HepG2 (cell line): ENCODE results near the gene IHH. TPM values are rescaled to one million over a fixed set of nuclear protein-coding genes. Genes with fewer than 3 reads are reported as not detected.
A peak's percentile ranks its signal among the peaks of the same experiment; 100 is the strongest.

Source experiments
- ATAC-seq: fragments of 200-7000 bp; cut with Tn5 transposase; 3 replicates; pipeline ENCODE4 v1.9.1; 2020; ENCODE audit warnings: mild to moderate bottlenecking, moderate library complexity
- BruUV-seq: library from RNA; stranded (reverse); fragments of 400-500 nt; replicated peaks from 2 replicates; lab custom pipeline; 2021; lab: Mats Ljungman, UMichigan
- CTCF ChIA-PET: fragments of 300-600 bp; formaldehyde crosslinking; extraction: SDS; loops from one replicate; lab custom pipeline; 2021; ENCODE audit warnings: low total read pairs, inconsistent platforms, low intra/inter-chr PET ratio; lab: Yijun Ruan, JAX
- POLR2A ChIA-PET: fragments of 350-600 bp; sonication (Branson Sonifier 250); formaldehyde crosslinking; loops from one replicate; lab custom pipeline; 2020; ENCODE audit warnings: antibody characterized with exemption, inconsistent platforms; lab: Yijun Ruan, JAX
- DNase-seq: peaks from one replicate; pipeline ENCODE4 v3.0.0-alpha.2; 2015; ENCODE audit warnings: low spot score
- FAIRE-seq: peaks from 3 replicates; lab custom pipeline; 2011; peaks lifted over from hg19 to GRCh38; lab: Jason Lieb, UNC
- H2AFZ ChIP-seq: one replicate; pipeline ENCODE4 v1.6.1; 2011; ENCODE audit warnings: low read length, inconsistent platforms
- H3K27ac ChIP-seq: fragments of 300-600 bp; 3 replicates; pipeline ENCODE4 v1.8.0; 2011; ENCODE audit warnings: mixed run types, mild to moderate bottlenecking, mixed read lengths, low read length, inconsistent platforms; ENCODE audit not compliant: insufficient read depth; ENCODE audit errors: extremely low read length
- H3K27me3 ChIP-seq, 2 experiments: fragments of 200-600 bp in 1 of 2; 2 replicates in 1 of 2; 3 replicates in 1 of 2; pipeline versions ENCODE4 v1.6.0 to v1.8.0; 2011; ENCODE audit warnings: low read length in 2 of 2, mild to moderate bottlenecking in 2 of 2, moderate library complexity in 2 of 2, inconsistent platforms in 1 of 2; ENCODE audit not compliant: insufficient read depth in 2 of 2, control insufficient read depth in 1 of 2
- H3K36me3 ChIP-seq, 2 experiments: fragments of 200-600 bp in 1 of 2; replicated peaks in 1 of 2; 2 replicates in 1 of 2; 3 replicates in 1 of 2; pipeline versions ENCODE4 v1.5.1 to v1.8.0; 2011; ENCODE audit warnings: low read length in 2 of 2, inconsistent platforms in 1 of 2; ENCODE audit not compliant: insufficient read depth in 2 of 2, control insufficient read depth in 1 of 2
- H3K4me1 ChIP-seq: 2 replicates; pipeline ENCODE4 v1.5.1; 2012; ENCODE audit warnings: low read length, inconsistent platforms; ENCODE audit not compliant: insufficient read depth
- H3K4me2 ChIP-seq: 2 replicates; pipeline ENCODE4 v1.6.0; 2011; ENCODE audit warnings: low read depth, low read length, inconsistent platforms
- H3K4me3 ChIP-seq, 3 experiments: fragments of 200-600 bp in 1 of 3; sonication (generic), shearing (Covaris generic) in 1 of 3; replicated peaks in 1 of 3; 2 replicates each; pipeline ENCODE4 v1.5.1; 2011 to 2016; ENCODE audit warnings: low read length in 3 of 3, inconsistent platforms in 2 of 3, low read depth in 2 of 3, mild to moderate bottlenecking in 2 of 3, control low read depth in 1 of 3, mixed read lengths in 1 of 3; ENCODE audit not compliant: insufficient read depth in 1 of 3
- H3K79me2 ChIP-seq: one replicate; pipeline ENCODE4 v1.6.1; 2011; ENCODE audit warnings: low read length, inconsistent platforms; ENCODE audit not compliant: insufficient read depth
- H3K9ac ChIP-seq: 2 replicates; pipeline ENCODE4 v1.6.0; 2011; ENCODE audit warnings: mild to moderate bottlenecking, low read depth, low read length, inconsistent platforms; ENCODE audit not compliant: insufficient read depth
- H3K9me3 ChIP-seq: 2 replicates; pipeline ENCODE4 v1.5.1; 2012; ENCODE audit warnings: mild to moderate bottlenecking, low read length
- H4K20me1 ChIP-seq: 2 replicates; pipeline ENCODE4 v1.6.0; 2011; ENCODE audit warnings: inconsistent platforms, mild to moderate bottlenecking, low read length, moderate library complexity; ENCODE audit not compliant: insufficient read depth
- AGO1 ChIP-seq: fragments of 200-400 bp; formaldehyde crosslinking; IDR thresholded peaks from 2 replicates; pipeline ENCODE4 v1.6.1; 2017; ENCODE audit warnings: mild to moderate bottlenecking, low read depth, low read length, moderate library complexity; ENCODE audit not compliant: poor library complexity, severe bottlenecking
- HNRNPH1 ChIP-seq: fragments of 200-400 bp; formaldehyde crosslinking; optimal IDR thresholded peaks from 2 replicates; pipeline ENCODE3; 2017; ENCODE audit warnings: mild to moderate bottlenecking, low read depth, low read length
- MEIS1 ChIP-seq: sonication (generic); formaldehyde crosslinking; IDR thresholded peaks from 2 replicates; pipeline ENCODE4 v1.9.0; 2021; ENCODE audit warnings: mild to moderate bottlenecking, missing genetic modification reagents, moderate library complexity, borderline replicate concordance
- NBN ChIP-seq: fragments of 450-650 bp; conservative IDR thresholded peaks from 2 replicates; pipeline ENCODE4 v1.6.1; 2017
- NFRKB ChIP-seq: fragments of 450-650 bp; IDR thresholded peaks from 2 replicates; pipeline ENCODE4 v1.6.1; 2017
- NR2F6 ChIP-seq, 2 experiments: IDR thresholded peaks; 2 replicates each; pipeline ENCODE4 v1.6.1; 2016; ENCODE audit warnings: antibody characterized with exemption in 1 of 2, mild to moderate bottlenecking in 1 of 2
- SIX1 ChIP-seq: sonication (generic); formaldehyde crosslinking; IDR thresholded peaks from 2 replicates; pipeline ENCODE4 v1.4.0; 2020; ENCODE audit warnings: missing genetic modification reagents, borderline replicate concordance
- SPEN ChIP-seq: sonication (generic); formaldehyde crosslinking; IDR thresholded peaks from 2 replicates; pipeline ENCODE4 v1.5.1; 2020; ENCODE audit warnings: low read depth, mild to moderate bottlenecking, missing genetic modification reagents
- ZNF180 ChIP-seq: sonication (generic); formaldehyde crosslinking; IDR thresholded peaks from 2 replicates; pipeline ENCODE4 v1.4.0; 2020; ENCODE audit warnings: low read depth, missing genetic modification reagents, borderline replicate concordance
- ZNF34 ChIP-seq: sonication (generic); formaldehyde crosslinking; IDR thresholded peaks from 2 replicates; pipeline ENCODE4 v1.4.0; 2020; ENCODE audit warnings: mild to moderate bottlenecking, missing genetic modification reagents, borderline replicate concordance
- ZNF572 ChIP-seq: sonication (generic); formaldehyde crosslinking; IDR thresholded peaks from 2 replicates; pipeline ENCODE4 v1.5.1; 2020; ENCODE audit warnings: mild to moderate bottlenecking, missing genetic modification reagents
- ZNF619 ChIP-seq: sonication (generic); formaldehyde crosslinking; IDR thresholded peaks from 2 replicates; pipeline ENCODE4 v1.4.0; 2020; ENCODE audit warnings: mild to moderate bottlenecking, missing genetic modification reagents
- ZNF652 ChIP-seq: IDR thresholded peaks from 2 replicates; pipeline ENCODE4 v1.6.1; 2016; ENCODE audit warnings: low read depth, borderline replicate concordance
- ZSCAN21 ChIP-seq: sonication (generic); formaldehyde crosslinking; IDR thresholded peaks from 2 replicates; pipeline ENCODE4 v1.8.0; 2022; ENCODE audit warnings: mild to moderate bottlenecking, missing genetic modification reagents, moderate library complexity, borderline replicate concordance
- WGBS: methylation state at CpG from one replicate; pipeline ENCODE4 v1.1.6; 2017; ENCODE audit warnings: low lambda C conversion rate; 5-methylcytosine and 5-hydroxymethylcytosine counted together
- in situ Hi-C: cut with HindIII; loops from 2 replicates; pipeline ENCODE4 v1.10.0; 2017; ENCODE audit warnings: low pct_unique_long_range_greater_than_20kb; ENCODE audit not compliant: extremely low pct_ligation_motif_present
- intact Hi-C: fragments of 100-400 bp; cut with micrococcal nuclease; formaldehyde crosslinking; loops from one replicate; pipeline ENCODE4 v1.10.0; 2022; ENCODE audit not compliant: unreplicated experiment
- polyA plus RNA-seq, 8 experiments: library from polyadenylated mRNA; depleted of rRNA in 3 of 8; stranded (reverse) in 7 of 8; unstranded in 1 of 8; fragments of >200 nt; fragmentation: Illumina TruSeq in 4 of 8; extraction: Trizol in 4 of 8; gene quantifications; 2 replicates each; pipeline versions ENCODE4 v1.2.1 to v1.2.3, GENCODE V29; 2011 to 2016; ENCODE audit warnings: low read depth in 4 of 8, missing spikeins in 1 of 8, mixed read lengths in 1 of 8; ENCODE audit not compliant: insufficient read depth in 1 of 8
- total RNA-seq, 5 experiments: library from RNA; depleted of rRNA; stranded (reverse); fragments of >200 nt; fragmentation: Illumina TruSeq; extraction: Trizol; gene quantifications; 2 replicates each; pipeline ENCODE4 v1.2.3, GENCODE V29; 2016; ENCODE audit warnings: low read depth in 1 of 5

Gene IHH
- total and polyA plus RNA-seq, 2 of the 13 experiments (the other 11 are each of a cell fraction or from before 2014, with no cell fraction given): 0.42 TPM; not detected in 1

GRCh38 chr2:219071131-219071816, 10.6 kb upstream of the IHH start (continued):
- TF ChIP-seq NR2F6 (IDR thresholded peaks at IDR 0.05) (peak; percentile 95), NR2F6 (CRISPR knock-in tag; IDR thresholded peaks at IDR 0.05) (peak; percentile 87), NBN (no peak), ZNF652 (peak; percentile 20; the same call in 1 of the 2 replicates), MEIS1 (CRISPR knock-in tag) (peak; percentile 94; the same call in 1 of the 2 replicates), AGO1 (no peak), ZNF572 (no peak), ZNF180 (no peak), SIX1 (CRISPR knock-in tag) (peak; percentile 61; the same call in 1 of the 2 replicates), ZSCAN21 (CRISPR knock-in tag) (no peak), HNRNPH1 (no peak), NFRKB (no peak), ZNF619 (CRISPR knock-in tag) (no peak), ZNF34 (CRISPR knock-in tag) (no peak)
- TF ChIP-seq, all 625 proteins: peak for 198

GRCh38 chr2:219065484-219065883, 4.8 kb upstream of the IHH start:
- Histone ChIP-seq H3K27ac (no peak overlapping the region), H3K9ac (no peak overlapping the region), H3K27me3 (peaks cover 4 to 54% of the 10 kb centered on the region in 2 experiments; a peak in 4 of 5 replicates), H3K4me2 (no peak overlapping the region), H3K36me3 (no peaks in the 10 kb centered on the region), H4K20me1 (no peaks in the 10 kb centered on the region; the same call in 1 of the 2 replicates), H3K9me3 (no peaks in the 10 kb centered on the region), H2AFZ (no peak overlapping the region), H3K4me3 (no peak overlapping the region), H3K4me1 (peaks cover 19% of the 10 kb centered on the region), H3K79me2 (no peaks in the 10 kb centered on the region)
- FAIRE-seq: no peak
- no peak for DNase-seq
- in situ Hi-C loops: no loop called here
- WGBS: 8% methylated on average over 1 of the region's 1 CpG
- CTCF ChIA-PET: no interaction called here
- ATAC-seq: no peak
- intact Hi-C loops: no loop called here
- POLR2A ChIA-PET: no interaction called here
- no TSS peak for BruUV-seq
- TF ChIP-seq SPEN (CRISPR knock-in tag): no peak
